Measurements from ENCODE around the gene USP8. TPM values are rescaled to one million over a fixed set of nuclear protein-coding genes. Genes with fewer than 3 reads are reported as not detected.

Gene USP8
- polyA plus RNA-seq, 1 donor from 2014 or later = 31.8 TPM

GRCh38 chr15:50531766-50532165, 107.6 kb downstream of the USP8 start:
- Histone ChIP-seq H3K9me3 (ENCODE audit: low read length) (no peaks in the 10 kb centered on the region), H3K9ac (ENCODE audit: low read length) (no peak overlapping the region), H3K27ac (ENCODE audit: low read length) (no peak overlapping the region), H3K36me3 (ENCODE audit: insufficient read depth, low read length) (no peaks in the 10 kb centered on the region), H3K4me2 (ENCODE audit: low read length) (no peak overlapping the region), H3K79me2 (replicated peaks; ENCODE audit: insufficient read depth, low read length) (no peaks in the 10 kb centered on the region), H3K4me3 (ENCODE audit: low read length) (no peak overlapping the region), H3F3A (ENCODE audit: insufficient read depth, low read length, poor library complexity, severe bottlenecking) (no peaks in the 10 kb centered on the region), H4K20me1 (ENCODE audit: insufficient read depth) (no peaks in the 10 kb centered on the region), H3K9me2 (ENCODE audit: insufficient read depth, low read length) (no peaks in the 10 kb centered on the region), H2AFZ (ENCODE audit: low read depth, low read length) (no peak overlapping the region), H3K27me3 (ENCODE audit: insufficient read depth, low read depth, low read length) (no peaks in the 10 kb centered on the region)
- TF ChIP-seq REST (IDR thresholded peaks at IDR 0.05; ENCODE audit: borderline replicate concordance) (no peak), EZH2 (IDR thresholded peaks at IDR 0.05; ENCODE audit: borderline replicate concordance, insufficient read depth, low read length, poor library complexity, severe bottlenecking) (no peak), CTCF (IDR thresholded peaks at IDR 0.05; ENCODE audit: poor library complexity, severe bottlenecking) (no peak), TAF1 (IDR thresholded peaks at IDR 0.05; ENCODE audit: low read depth) (no peak), EP300 (conservative IDR thresholded peaks at IDR 0.05; ENCODE audit: poor library complexity, severe bottlenecking) (no peak), SMC3 (conservative IDR thresholded peaks at IDR 0.05; ENCODE audit: poor library complexity) (no peak), RAD21 (conservative IDR thresholded peaks at IDR 0.05) (no peak), POLR2AphosphoS5 (IDR thresholded peaks at IDR 0.05) (no peak), MXI1 (conservative IDR thresholded peaks at IDR 0.05; ENCODE audit: poor library complexity, severe bottlenecking) (no peak)

- Histone ChIP-seq H3K27ac (ENCODE audit: low read length) (no peak overlapping the region), H2AFZ (ENCODE audit: low read depth, low read length) (no peak overlapping the region), H3K4me3 (ENCODE audit: low read length) (no peak overlapping the region), H3K79me2 (replicated peaks; ENCODE audit: insufficient read depth, low read length) (no peaks in the 10 kb centered on the region), H3K27me3 (ENCODE audit: insufficient read depth, low read depth, low read length) (no peaks in the 10 kb centered on the region), H3K9me2 (ENCODE audit: insufficient read depth, low read length) (no peaks in the 10 kb centered on the region), H3K36me3 (ENCODE audit: insufficient read depth, low read length) (no peaks in the 10 kb centered on the region), H3F3A (ENCODE audit: insufficient read depth, low read length, poor library complexity, severe bottlenecking) (no peaks in the 10 kb centered on the region), H3K9me3 (ENCODE audit: low read length) (no peaks in the 10 kb centered on the region), H3K9ac (ENCODE audit: low read length) (no peak overlapping the region), H4K20me1 (ENCODE audit: insufficient read depth) (no peaks in the 10 kb centered on the region), H3K4me2 (ENCODE audit: low read length) (no peak overlapping the region)
- TF ChIP-seq EP300 (conservative IDR thresholded peaks at IDR 0.05; ENCODE audit: poor library complexity, severe bottlenecking) = no peak
- no peak for TF ChIP-seq SMC3 (conservative IDR thresholded peaks at IDR 0.05; ENCODE audit: poor library complexity)
- TF ChIP-seq MXI1 (conservative IDR thresholded peaks at IDR 0.05; ENCODE audit: poor library complexity, severe bottlenecking) = no peak
- TF ChIP-seq RAD21 (conservative IDR thresholded peaks at IDR 0.05) = no peak
- no peak for TF ChIP-seq CTCF (IDR thresholded peaks at IDR 0.05; ENCODE audit: poor library complexity, severe bottlenecking)
Observed at GRCh38 chr15:50542887-50543210, 118.6 kb downstream of the USP8 start.
